Bronchial epithelial cell (primary cell): ENCODE results near the gene ZDHHC1. TPM values are rescaled to one million over a fixed set of nuclear protein-coding genes. Genes with fewer than 3 reads are reported as not detected.

Experiments used
- DNase-seq: peaks from one replicate; pipeline ENCODE4 v3.0.0-alpha.2; 2010; ENCODE audit warnings: low read depth
- FAIRE-seq: peaks from 2 replicates; lab custom pipeline; 2011; peaks lifted over from hg19 to GRCh38; lab: Jason Lieb, UNC
- H3K27me3 ChIP-seq: 2 replicates; pipeline ENCODE4 v1.5.1; 2011; ENCODE audit warnings: low read length; ENCODE audit not compliant: control insufficient read depth, insufficient read depth
- H3K36me3 ChIP-seq: 2 replicates; pipeline ENCODE4 v1.5.1; 2011; ENCODE audit warnings: low read length; ENCODE audit not compliant: control insufficient read depth, insufficient read depth
- H3K4me3 ChIP-seq: 2 replicates; pipeline ENCODE4 v1.5.1; 2011; ENCODE audit warnings: mild to moderate bottlenecking, low read depth, low read length, control low read depth
- total RNA-seq: library from RNA; depleted of rRNA; stranded (reverse); fragments of >200 nt; gene quantifications from 2 replicates; pipeline ENCODE4 v1.2.1, GENCODE V29; 2014
- TF ChIP-seq, protein P1 (sequence below): IDR thresholded peaks from 2 replicates; pipeline ENCODE4 v1.5.1; 2011; ENCODE audit warnings: mild to moderate bottlenecking, moderate library complexity, low read length, control low read depth, inconsistent platforms; ENCODE audit not compliant: insufficient read depth, severe bottlenecking

The ZDHHC1 gene
- total RNA-seq, 1 donor from 2014 or later = 1.8 TPM

DNA sequence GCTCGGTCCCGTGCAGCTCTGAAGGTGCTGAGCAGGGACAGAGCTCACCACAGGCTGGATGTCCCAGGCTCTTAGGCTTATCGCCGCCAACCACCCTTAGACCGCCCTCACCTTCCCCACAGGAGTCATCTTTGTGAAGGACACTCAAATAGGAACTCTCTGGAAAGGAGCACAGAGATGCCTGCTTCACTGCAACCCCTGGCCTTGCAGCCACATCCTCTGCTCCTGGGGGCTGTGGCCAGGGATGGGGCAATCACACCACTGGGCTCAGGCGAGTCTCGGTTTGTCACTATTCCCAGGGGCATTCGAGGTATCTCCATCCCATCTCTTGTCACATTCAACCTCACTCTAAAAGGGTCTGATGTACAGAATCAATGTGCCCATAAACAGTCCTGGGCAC is 10.9 kb downstream of the ZDHHC1 start:
- no peak for DNase-seq
- no peak for FAIRE-seq
- no peaks in the 10 kb centered on the region for H3K27me3 ChIP-seq
- H3K4me3 ChIP-seq = no peak overlapping the region
- H3K36me3 ChIP-seq = no peaks in the 10 kb centered on the region
- TF ChIP-seq, protein P1, sequence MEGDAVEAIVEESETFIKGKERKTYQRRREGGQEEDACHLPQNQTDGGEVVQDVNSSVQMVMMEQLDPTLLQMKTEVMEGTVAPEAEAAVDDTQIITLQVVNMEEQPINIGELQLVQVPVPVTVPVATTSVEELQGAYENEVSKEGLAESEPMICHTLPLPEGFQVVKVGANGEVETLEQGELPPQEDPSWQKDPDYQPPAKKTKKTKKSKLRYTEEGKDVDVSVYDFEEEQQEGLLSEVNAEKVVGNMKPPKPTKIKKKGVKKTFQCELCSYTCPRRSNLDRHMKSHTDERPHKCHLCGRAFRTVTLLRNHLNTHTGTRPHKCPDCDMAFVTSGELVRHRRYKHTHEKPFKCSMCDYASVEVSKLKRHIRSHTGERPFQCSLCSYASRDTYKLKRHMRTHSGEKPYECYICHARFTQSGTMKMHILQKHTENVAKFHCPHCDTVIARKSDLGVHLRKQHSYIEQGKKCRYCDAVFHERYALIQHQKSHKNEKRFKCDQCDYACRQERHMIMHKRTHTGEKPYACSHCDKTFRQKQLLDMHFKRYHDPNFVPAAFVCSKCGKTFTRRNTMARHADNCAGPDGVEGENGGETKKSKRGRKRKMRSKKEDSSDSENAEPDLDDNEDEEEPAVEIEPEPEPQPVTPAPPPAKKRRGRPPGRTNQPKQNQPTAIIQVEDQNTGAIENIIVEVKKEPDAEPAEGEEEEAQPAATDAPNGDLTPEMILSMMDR = no peak

DNA sequence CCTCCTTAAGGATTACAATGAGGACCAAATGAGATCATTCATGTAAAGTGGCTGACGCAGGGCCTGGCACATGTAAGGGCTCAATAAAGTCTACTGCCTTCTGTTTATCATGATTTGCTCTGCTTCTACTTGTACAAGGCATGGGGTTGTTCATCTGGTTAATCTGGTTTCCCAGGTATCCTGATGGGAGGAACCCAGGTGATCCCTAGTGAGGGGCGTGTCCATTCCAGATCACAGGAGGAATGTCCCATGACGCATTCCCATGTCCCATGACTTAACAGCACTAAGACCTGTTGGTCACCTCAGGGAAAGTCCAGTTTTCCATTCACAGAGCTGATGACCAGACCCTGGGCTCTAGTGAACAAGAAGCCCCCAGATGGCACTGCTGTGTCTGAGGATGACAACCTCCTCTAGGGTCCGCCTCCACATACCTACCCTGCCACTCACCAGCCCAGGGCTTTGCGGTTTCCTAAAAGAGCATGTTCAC is 11.5 kb downstream of the ZDHHC1 start:
- Histone ChIP-seq H3K4me3 (no peak overlapping the region), H3K27me3 (no peaks in the 10 kb centered on the region), H3K36me3 (no peaks in the 10 kb centered on the region)
- DNase-seq (peak; percentile 100), FAIRE-seq (peak; percentile 100)
- TF ChIP-seq, protein P1 = no peak

DNA sequence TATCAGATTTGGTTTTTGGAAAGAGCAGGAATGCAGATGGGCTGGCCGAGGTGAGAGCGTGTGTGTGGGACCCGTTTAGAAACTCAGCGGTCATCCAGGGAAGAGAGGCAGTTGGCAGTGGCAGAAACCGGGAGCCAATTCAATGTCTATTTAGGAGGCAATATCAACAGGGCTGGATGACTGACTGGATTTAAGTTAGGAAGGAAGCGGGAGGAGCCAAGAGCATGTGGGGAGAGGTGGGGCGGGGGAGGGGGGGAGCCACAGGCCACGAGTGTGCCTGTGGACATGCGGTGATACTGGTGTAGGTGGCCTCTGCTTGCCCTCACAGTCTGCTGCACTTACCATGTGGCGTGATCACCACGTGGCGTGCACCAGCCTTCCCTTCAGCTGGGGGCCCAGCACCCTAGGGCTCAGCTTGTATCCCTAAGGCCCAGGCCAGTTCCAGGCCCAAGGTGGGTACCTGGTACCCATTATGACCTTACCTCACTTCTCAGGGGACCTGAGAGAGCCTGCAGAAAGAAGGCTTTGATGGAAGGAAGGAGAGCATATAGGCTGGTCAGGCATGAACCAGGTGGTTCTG is 12.2 kb downstream of the ZDHHC1 start:
- peak; percentile 38 for DNase-seq
- TF ChIP-seq, protein P1 = no peak
- Histone ChIP-seq H3K36me3 (no peaks in the 10 kb centered on the region), H3K4me3 (no peak overlapping the region), H3K27me3 (no peaks in the 10 kb centered on the region)
- FAIRE-seq = no peak

DNA sequence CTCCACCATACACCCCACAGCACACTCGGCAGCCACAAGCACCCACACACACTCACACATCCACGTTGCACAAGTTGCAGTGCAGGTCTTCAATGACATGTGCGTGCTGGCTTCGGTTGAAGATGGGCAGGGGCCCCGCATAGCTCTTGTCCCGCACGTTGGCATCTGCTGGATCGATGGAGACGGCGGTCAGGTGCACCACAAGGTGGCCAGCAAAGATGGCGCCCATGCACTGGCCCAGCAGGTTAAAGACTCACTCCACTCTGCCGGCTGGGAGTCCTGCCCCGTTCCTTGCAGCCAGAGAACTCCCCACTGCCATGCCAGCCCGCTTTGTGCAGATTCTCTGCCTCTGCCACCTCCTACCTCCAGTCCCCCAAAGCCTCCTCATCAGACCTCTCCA is 15.4 kb downstream of the ZDHHC1 start:
- DNase-seq (no peak), FAIRE-seq (no peak)
- TF ChIP-seq, protein P1 = no peak
- no peak overlapping the region for H3K4me3 ChIP-seq
- no peaks in the 10 kb centered on the region for H3K27me3 ChIP-seq
- H3K36me3 ChIP-seq = no peaks in the 10 kb centered on the region

DNA sequence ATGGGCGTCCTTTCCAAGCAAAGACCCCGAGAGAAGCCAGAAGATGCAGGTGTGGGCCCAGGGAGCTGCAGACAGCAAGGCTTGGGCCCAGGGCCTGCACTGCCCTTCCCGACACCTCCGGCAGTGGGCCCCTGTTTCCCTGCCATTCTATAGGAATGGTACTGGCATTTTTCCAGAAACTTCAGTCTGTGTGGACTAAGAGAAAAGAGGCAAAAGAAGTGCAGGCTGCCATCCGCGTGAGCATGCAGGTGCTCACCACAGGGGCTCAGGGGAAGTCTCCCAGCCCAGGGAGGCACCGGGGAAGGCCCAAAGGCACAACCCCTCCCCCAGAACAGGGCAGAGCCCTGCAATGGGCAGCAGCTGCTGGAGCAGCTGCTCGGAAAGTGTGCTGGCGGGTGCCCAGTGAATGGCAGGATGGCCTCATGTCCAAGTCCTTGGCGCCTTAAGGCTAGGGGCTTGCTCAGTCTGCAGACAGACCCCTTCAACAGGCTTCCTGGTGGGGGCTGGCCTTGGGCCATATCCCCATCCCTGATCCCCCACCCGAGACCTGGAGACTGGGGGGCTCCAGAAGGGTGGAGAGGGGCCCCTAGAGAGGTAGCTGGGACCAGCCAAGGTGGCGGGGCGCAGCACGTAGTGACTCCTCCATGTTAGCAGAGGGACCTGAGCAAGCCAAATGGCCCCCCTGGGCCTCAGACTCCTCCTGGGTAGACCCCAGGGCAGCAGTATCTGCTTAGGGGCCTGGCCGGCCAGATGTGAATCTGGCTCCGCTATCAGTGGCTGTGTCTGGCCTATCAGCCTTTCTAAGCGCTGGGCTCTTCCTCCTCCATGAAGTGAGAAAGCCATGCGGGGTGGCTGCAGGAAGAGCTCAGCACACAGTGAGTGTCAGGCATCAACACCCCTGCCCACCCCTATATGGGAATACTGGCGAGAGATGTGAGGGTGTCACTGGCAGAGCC is 16.2 kb downstream of the ZDHHC1 start:
- DNase-seq (no peak), FAIRE-seq (no peak)
- no peak overlapping the region for H3K4me3 ChIP-seq
- no peaks in the 10 kb centered on the region for H3K27me3 ChIP-seq
- TF ChIP-seq, protein P1 = no peak
- no peaks in the 10 kb centered on the region for H3K36me3 ChIP-seq
